Measurements from ENCODE around the gene FCRL4. TPM values are rescaled to one million over a fixed set of nuclear protein-coding genes. Genes with fewer than 3 reads are reported as not detected.
"Not testable (repeated sequence)": the region's sequence is repeated elsewhere in the genome, so short reads cannot be mapped to it uniquely, and the experiment has no call there.

The FCRL4 gene
- total and polyA plus RNA-seq, 2 of the 13 experiments (the other 11 are each of a cell fraction or from before 2014, with no cell fraction given): not detected

GRCh38 chr1:157548081-157548480 is 49.8 kb downstream of the FCRL4 start:
- H4K20me1 ChIP-seq (ENCODE audit: insufficient read depth, low read length); H3K4me1 ChIP-seq (ENCODE audit: insufficient read depth, low read length); H3K9ac ChIP-seq (ENCODE audit: insufficient read depth, low read depth, low read length); intact Hi-C loops (cut with micrococcal nuclease; ENCODE audit: unreplicated experiment); H3K27me3 ChIP-seq (ENCODE audit: control insufficient read depth in 1 of 2, insufficient read depth in 2 of 2, low read length in 2 of 2); FAIRE-seq; BruUV-seq (replicated peaks); H3K4me2 ChIP-seq (ENCODE audit: low read depth, low read length); H3K4me3 ChIP-seq (replicated peaks in 1 of 3; ENCODE audit: insufficient read depth in 1 of 3, low read depth in 2 of 3, low read length in 3 of 3); H3K9me3 ChIP-seq (ENCODE audit: low read length); H2AFZ ChIP-seq (ENCODE audit: low read length); POLR2A ChIA-PET; DNase-seq (ENCODE audit: low spot score); ATAC-seq; CTCF ChIA-PET (ENCODE audit: low intra/inter-chr PET ratio, low total read pairs); in situ Hi-C loops (cut with HindIII; ENCODE audit: extremely low pct_ligation_motif_present, low pct_unique_long_range_greater_than_20kb); H3K36me3 ChIP-seq (replicated peaks in 1 of 2; ENCODE audit: control insufficient read depth in 1 of 2, insufficient read depth in 2 of 2, low read length in 2 of 2); H3K27ac ChIP-seq (ENCODE audit: extremely low read length, insufficient read depth, low read length); H3K79me2 ChIP-seq (ENCODE audit: insufficient read depth, low read length): not testable (repeated sequence)
- TF ChIP-seq MAFF (IDR thresholded peaks at IDR 0.05; ENCODE audit: low read depth, low read length): peak; percentile 16; the same call in 1 of the 2 replicates
- peak in 1 of 2 experiments; percentile 62; a peak in 2 of 4 replicates for TF ChIP-seq MAFK (conservative IDR thresholded peaks at IDR 0.05 in 1 of 2, IDR thresholded peaks at IDR 0.05 in 1 of 2; ENCODE audit: low read length in 2 of 2)
- 0% methylated on average over 1 of the region's 1 CpG for WGBS (ENCODE audit: low lambda C conversion rate)

- no peak overlapping the region for H3K4me2 ChIP-seq (ENCODE audit: low read depth, low read length)
These were observed 55.2 kb downstream of the FCRL4 start for GRCh38 chr1:157542676-157543075.

More at GRCh38 chr1:157542676-157543075, 55.2 kb downstream of the FCRL4 start:
- no peak for ATAC-seq
- H2AFZ ChIP-seq (ENCODE audit: low read length): no peak overlapping the region
- no peak for DNase-seq (ENCODE audit: low spot score)
- FAIRE-seq: no peak
- no TSS peak for BruUV-seq (replicated peaks)
- in situ Hi-C loops (cut with HindIII; ENCODE audit: extremely low pct_ligation_motif_present, low pct_unique_long_range_greater_than_20kb): no loop called here
- ChIA-PET CTCF (ENCODE audit: low intra/inter-chr PET ratio, low total read pairs) (no interaction called here), POLR2A (no interaction called here)
- H3K9ac ChIP-seq (ENCODE audit: insufficient read depth, low read depth, low read length): no peak overlapping the region
- H4K20me1 ChIP-seq (ENCODE audit: insufficient read depth, low read length): no peaks in the 10 kb centered on the region
- H3K4me1 ChIP-seq (ENCODE audit: insufficient read depth, low read length): no peaks in the 10 kb centered on the region
- H3K27me3 ChIP-seq (ENCODE audit: control insufficient read depth in 1 of 2, insufficient read depth in 2 of 2, low read length in 2 of 2): no peaks in the 10 kb centered on the region; a peak in 1 of 5 replicates
- no peak for TF ChIP-seq ZNF841 (CRISPR knock-in tag; IDR thresholded peaks at IDR 0.05; ENCODE audit: borderline replicate concordance)
- no peak for TF ChIP-seq PTBP1 (IDR thresholded peaks at IDR 0.05; ENCODE audit: low read depth, low read length, poor library complexity, severe bottlenecking)
- TF ChIP-seq, protein P1, sequence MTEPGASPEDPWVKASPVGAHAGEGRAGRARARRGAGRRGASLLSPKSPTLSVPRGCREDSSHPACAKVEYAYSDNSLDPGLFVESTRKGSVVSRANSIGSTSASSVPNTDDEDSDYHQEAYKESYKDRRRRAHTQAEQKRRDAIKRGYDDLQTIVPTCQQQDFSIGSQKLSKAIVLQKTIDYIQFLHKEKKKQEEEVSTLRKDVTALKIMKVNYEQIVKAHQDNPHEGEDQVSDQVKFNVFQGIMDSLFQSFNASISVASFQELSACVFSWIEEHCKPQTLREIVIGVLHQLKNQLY (CRISPR knock-in tag; IDR thresholded peaks at IDR 0.05): no peak
- no peak for TF ChIP-seq FOSL1 (CRISPR knock-in tag; IDR thresholded peaks at IDR 0.05; ENCODE audit: borderline replicate concordance)
- TF ChIP-seq ZNF891 (CRISPR knock-in tag; IDR thresholded peaks at IDR 0.05): no peak
- TF ChIP-seq ZNF12 (CRISPR knock-in tag; IDR thresholded peaks at IDR 0.05): no peak
- no peak for TF ChIP-seq ZNF224 (CRISPR knock-in tag; IDR thresholded peaks at IDR 0.05)
- no peak for TF ChIP-seq ATAD3A (CRISPR knock-in tag; IDR thresholded peaks at IDR 0.05)
- TF ChIP-seq TMF1 (CRISPR knock-in tag; IDR thresholded peaks at IDR 0.05; ENCODE audit: low read depth): no peak
- no peaks in the 10 kb centered on the region for H3K9me3 ChIP-seq (ENCODE audit: low read length)
- no peaks in the 10 kb centered on the region for H3K36me3 ChIP-seq (replicated peaks in 1 of 2; ENCODE audit: control insufficient read depth in 1 of 2, insufficient read depth in 2 of 2, low read length in 2 of 2)
- intact Hi-C loops (cut with micrococcal nuclease; ENCODE audit: unreplicated experiment): no loop called here
- no peak overlapping the region for H3K4me3 ChIP-seq (replicated peaks in 1 of 3; ENCODE audit: insufficient read depth in 1 of 3, low read depth in 2 of 3, low read length in 3 of 3)
- no peaks in the 10 kb centered on the region for H3K79me2 ChIP-seq (ENCODE audit: insufficient read depth, low read length)
- 3% methylated on average over 6 of the region's 6 CpGs for WGBS (ENCODE audit: low lambda C conversion rate)
- no peak overlapping the region for H3K27ac ChIP-seq (ENCODE audit: extremely low read length, insufficient read depth, low read length)
